ENCODE measurements around the gene CCNL2.
"Not testable (repeated sequence)": the region's sequence is repeated elsewhere in the genome, so short reads cannot be mapped to it uniquely, and the experiment has no call there.

CCNL2 gene

GRCh38 chr1:1432274-1432950 is 33.3 kb upstream of the CCNL2 start:
- no peak for DNase-seq

GRCh38 chr1:1431845-1432273 is 32.7 kb upstream of the CCNL2 start:
- DNase-seq, result no peak

- DNase-seq, result no peak
Measured at GRCh38 chr1:1430992-1431844, 32.1 kb upstream of the CCNL2 start.

GRCh38 chr1:1430114-1430982 is 31.2 kb upstream of the CCNL2 start:
- DNase-seq, result peak in 1 of 2 experiments; percentile 89

- no peak for DNase-seq
Measured at GRCh38 chr1:1429671-1430073, 30.5 kb upstream of the CCNL2 start.

GRCh38 chr1:1428967-1429366 is 29.8 kb upstream of the CCNL2 start:
- not testable (repeated sequence) for DNase-seq

GRCh38 chr1:1428174-1428573 is 29.0 kb upstream of the CCNL2 start:
- no peak for DNase-seq

- DNase-seq, result no peak
Measured at GRCh38 chr1:1427820-1428148, 28.6 kb upstream of the CCNL2 start.

- DNase-seq, result no peak
Measured at GRCh38 chr1:1427106-1427819, 28.1 kb upstream of the CCNL2 start.

- DNase-seq, result no peak
Measured at GRCh38 chr1:1426496-1427105, 27.5 kb upstream of the CCNL2 start.

- DNase-seq, result no peak
Measured at GRCh38 chr1:1425753-1426495, 26.8 kb upstream of the CCNL2 start.

GRCh38 chr1:1425426-1425752 is 26.3 kb upstream of the CCNL2 start:
- no peak for DNase-seq

- DNase-seq, result no peak
Measured at GRCh38 chr1:1424707-1425106, 25.6 kb upstream of the CCNL2 start.

GRCh38 chr1:1423245-1423597 is 24.1 kb upstream of the CCNL2 start:
- DNase-seq, result no peak

- no peak for DNase-seq
Measured at GRCh38 chr1:1422465-1423244, 23.5 kb upstream of the CCNL2 start.

GRCh38 chr1:1421907-1422464 is 22.9 kb upstream of the CCNL2 start:
- DNase-seq, result no peak

- no peak for DNase-seq
Measured at GRCh38 chr1:1421147-1421906, 22.2 kb upstream of the CCNL2 start, which contains the start of gene ANKRD65. TSS of gene ANKRD65 (minus strand) at chr1:1421276. CDS start at chr1:1421005, 271 bp downstream.

- DNase-seq, result no peak
Measured at GRCh38 chr1:1420654-1421141, 21.6 kb upstream of the CCNL2 start.

- DNase-seq, result no peak
Measured at GRCh38 chr1:1419813-1420653, 20.9 kb upstream of the CCNL2 start.
